Measurements from ENCODE around the gene TMEM30B. TPM values are rescaled to one million over a fixed set of nuclear protein-coding genes. Genes with fewer than 3 reads are reported as not detected.

The TMEM30B gene
- total and polyA plus RNA-seq, 10 of the 15 experiments (the other 5 are each of a cell fraction or from before 2014, with no cell fraction given): 0.10 TPM; not detected in 9

DNA sequence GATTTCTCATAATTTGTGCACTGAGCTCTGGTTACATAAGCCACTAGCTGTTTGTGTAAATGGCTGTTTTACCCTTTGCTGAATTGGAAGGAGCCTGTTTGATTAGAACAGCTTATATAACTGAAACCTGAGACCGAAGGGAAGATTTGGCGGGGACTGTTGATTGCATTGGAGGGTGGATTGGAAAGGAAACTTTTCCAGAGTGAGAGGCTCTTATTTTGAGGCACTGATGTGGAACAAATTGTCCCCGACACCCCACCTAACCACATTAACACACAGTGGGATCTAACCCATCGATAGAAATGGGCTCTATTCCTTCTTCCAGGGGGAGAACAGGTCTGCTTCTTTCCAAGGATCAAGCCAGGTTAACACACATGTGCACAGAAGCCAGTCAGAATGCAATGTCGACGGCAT, 51.7 kb downstream of the TMEM30B start:
- no peaks in the 10 kb centered on the region for H3K9me3 ChIP-seq (replicated peaks; ENCODE audit: control insufficient read depth, insufficient read depth, low read length)
- no TSS peak for BruUV-seq (replicated peaks)
- 60% methylated on average over 6 of the region's 6 CpGs for WGBS (ENCODE audit: insufficient coverage, insufficient replicate concordance, low lambda C conversion rate, missing lambda C conversion rate)
- H3K9ac ChIP-seq (ENCODE audit: control insufficient read depth, insufficient read depth, low read length): no peak overlapping the region
- H3K4me1 ChIP-seq (ENCODE audit: control insufficient read depth, insufficient read depth, low read length): no peaks in the 10 kb centered on the region
- no peaks in the 10 kb centered on the region for H3K79me2 ChIP-seq (ENCODE audit: control insufficient read depth, insufficient read depth, low read length)
- H2AFZ ChIP-seq (ENCODE audit: control insufficient read depth, low read depth, low read length): no peak overlapping the region
- H3K4me2 ChIP-seq (ENCODE audit: control insufficient read depth, insufficient read depth): no peak overlapping the region
- H3K4me3 ChIP-seq: no peak overlapping the region
- intact Hi-C loops (cut with micrococcal nuclease; ENCODE audit: unreplicated experiment) (loop anchor here (5.0 kb wide), 1 partner anchor 42 kb away; no protein-coding TSS in a partner anchor), in situ Hi-C loops (cut with MboI) (no loop called here)
- no peaks in the 10 kb centered on the region for H3K36me3 ChIP-seq (ENCODE audit: control insufficient read depth in 2 of 2, insufficient read depth in 2 of 2, low read length in 1 of 2)
- POLR2A ChIA-PET: no interaction called here
- no peak overlapping the region for H3K27ac ChIP-seq (ENCODE audit: control insufficient read depth, insufficient read depth)
- no peaks in the 10 kb centered on the region for H4K20me1 ChIP-seq (ENCODE audit: control insufficient read depth, insufficient read depth)
- CTCF ChIA-PET: interaction anchor here (1.0 to 1.3 kb wide), 2 partner anchors 19 to 22 kb away, joined by 3 read pairs; no protein-coding TSS in a partner anchor
- SMC1A ChIA-PET (ENCODE audit: uncharacterized antibody, unreplicated experiment): no interaction called here
- peaks cover 0 to 4% of the 10 kb centered on the region in 2 experiments; a peak in 2 of 4 replicates for H3K27me3 ChIP-seq (replicated peaks in 1 of 2; ENCODE audit: control insufficient read depth in 2 of 2, insufficient read depth in 2 of 2, low read length in 1 of 2)
- FAIRE-seq: no peak
- ATAC-seq: no peak
- RAD21 ChIA-PET (ENCODE audit: unreplicated experiment): no interaction called here
- DNase-seq (ENCODE audit: low read depth, low spot score): no peak
- TF ChIP-seq ZBTB33 (IDR thresholded peaks at IDR 0.05) (no peak), CEBPZ (IDR thresholded peaks at IDR 0.05; ENCODE audit: low read depth, low read length) (no peak), SIX5 (IDR thresholded peaks at IDR 0.05; ENCODE audit: low read depth, low read length, severe bottlenecking) (no peak), YY1 (IDR thresholded peaks at IDR 0.05; ENCODE audit: low read depth, low read length) (no peak), TCF12 (IDR thresholded peaks at IDR 0.05; ENCODE audit: low read depth, low read length) (no peak), KDM1A (IDR thresholded peaks at IDR 0.05; ENCODE audit: borderline replicate concordance) (no peak), CUX1 (IDR thresholded peaks at IDR 0.05; ENCODE audit: insufficient replicate concordance, low read depth, low read length) (no peak), PML (IDR thresholded peaks at IDR 0.05; ENCODE audit: low read length) (no peak), ESRRA (IDR thresholded peaks at IDR 0.05; ENCODE audit: low read length) (no peak), REST (IDR thresholded peaks at IDR 0.05; ENCODE audit: low read depth, low read length) (no peak)
